AG04450 (cell line): ENCODE measurements around the gene ENO2. TPM values are rescaled to one million over a fixed set of nuclear protein-coding genes. Genes with fewer than 3 reads are reported as not detected.

Source experiments
- CTCF ChIA-PET: fragments of 300-600, 350-600 bp; formaldehyde crosslinking; extraction: SDS; loops from one replicate; lab custom pipeline; 2022; ENCODE audit warnings: antibody characterized with exemption, inconsistent platforms; lab: Charles Lee
- POLR2A ChIA-PET: fragments of 350-600 bp; formaldehyde crosslinking; extraction: SDS; loops from one replicate; lab custom pipeline; 2021; ENCODE audit warnings: antibody characterized with exemption, inconsistent platforms; lab: Yijun Ruan, JAX
- DNase-seq: peaks from one replicate; pipeline ENCODE4 v3.0.0-alpha.2; 2011; ENCODE audit warnings: low read depth, low spot score
- H3K27ac ChIP-seq: one replicate; pipeline ENCODE4 v1.5.1; 2012; ENCODE audit warnings: low read depth, low read length, control low read depth
- H3K27me3 ChIP-seq: one replicate; pipeline ENCODE4 v1.6.0; 2012; ENCODE audit warnings: low read length; ENCODE audit not compliant: control insufficient read depth, insufficient read depth
- H3K4me3 ChIP-seq: 2 replicates; pipeline ENCODE4 v1.5.1; 2011; ENCODE audit warnings: mild to moderate bottlenecking, low read depth, low read length, control low read depth
- H3K9me3 ChIP-seq: 2 replicates; pipeline ENCODE4 v1.5.1; 2012; ENCODE audit warnings: low read length; ENCODE audit not compliant: control insufficient read depth, insufficient read depth
- polyA plus RNA-seq: library from polyadenylated mRNA; depleted of rRNA; stranded (reverse); fragments of >200 nt; gene quantifications from 2 replicates; pipeline ENCODE4 v1.2.3, GENCODE V29; 2011
- TF ChIP-seq, protein P1 (sequence below): IDR thresholded peaks from 2 replicates; pipeline ENCODE4 v1.5.1; 2011; ENCODE audit warnings: low read depth, low read length, control low read depth, inconsistent platforms

The ENO2 gene
- polyA plus RNA-seq, 1 experiment, result 25.4 TPM

GRCh38 chr12:6894321-6894720 is 20.1 kb upstream of the ENO2 start:
- CTCF ChIA-PET, result interaction anchor here (1.3 to 1.4 kb wide), 2 partner anchors 22 to 30 kb away, joined by 5 to 6 read pairs; partner anchors contain the start of gene SPSB2
- POLR2A ChIA-PET, result no interaction called here
- H3K4me3 ChIP-seq, result no peak overlapping the region
- TF ChIP-seq, protein P1, sequence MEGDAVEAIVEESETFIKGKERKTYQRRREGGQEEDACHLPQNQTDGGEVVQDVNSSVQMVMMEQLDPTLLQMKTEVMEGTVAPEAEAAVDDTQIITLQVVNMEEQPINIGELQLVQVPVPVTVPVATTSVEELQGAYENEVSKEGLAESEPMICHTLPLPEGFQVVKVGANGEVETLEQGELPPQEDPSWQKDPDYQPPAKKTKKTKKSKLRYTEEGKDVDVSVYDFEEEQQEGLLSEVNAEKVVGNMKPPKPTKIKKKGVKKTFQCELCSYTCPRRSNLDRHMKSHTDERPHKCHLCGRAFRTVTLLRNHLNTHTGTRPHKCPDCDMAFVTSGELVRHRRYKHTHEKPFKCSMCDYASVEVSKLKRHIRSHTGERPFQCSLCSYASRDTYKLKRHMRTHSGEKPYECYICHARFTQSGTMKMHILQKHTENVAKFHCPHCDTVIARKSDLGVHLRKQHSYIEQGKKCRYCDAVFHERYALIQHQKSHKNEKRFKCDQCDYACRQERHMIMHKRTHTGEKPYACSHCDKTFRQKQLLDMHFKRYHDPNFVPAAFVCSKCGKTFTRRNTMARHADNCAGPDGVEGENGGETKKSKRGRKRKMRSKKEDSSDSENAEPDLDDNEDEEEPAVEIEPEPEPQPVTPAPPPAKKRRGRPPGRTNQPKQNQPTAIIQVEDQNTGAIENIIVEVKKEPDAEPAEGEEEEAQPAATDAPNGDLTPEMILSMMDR, result no peak
- H3K9me3 ChIP-seq, result no peaks in the 10 kb centered on the region; the same call in 1 of the 2 replicates
- no peaks in the 10 kb centered on the region for H3K27me3 ChIP-seq
- no peak overlapping the region for H3K27ac ChIP-seq
- DNase-seq, result no peak

GRCh38 chr12:6896846-6897435 is 17.4 kb upstream of the ENO2 start:
- POLR2A ChIA-PET, result interaction anchor here (1.3 kb wide), 1 partner anchor 30 kb away, joined by 4 read pairs; the partner anchor contains the start of gene TPI1
- no peak overlapping the region for H3K4me3 ChIP-seq
- H3K9me3 ChIP-seq, result no peaks in the 10 kb centered on the region; the same call in 1 of the 2 replicates
- TF ChIP-seq, protein P1, result no peak
- DNase-seq, result no peak
- CTCF ChIA-PET, result interaction anchor here (1.4 kb wide), 1 partner anchor 27 kb away, joined by 3 read pairs; no protein-coding TSS in a partner anchor
- H3K27ac ChIP-seq, result no peak overlapping the region
- H3K27me3 ChIP-seq, result no peaks in the 10 kb centered on the region

GRCh38 chr12:6899427-6899826 is 15.0 kb upstream of the ENO2 start:
- POLR2A ChIA-PET, result no interaction called here
- TF ChIP-seq, protein P1, result no peak

GRCh38 chr12:6899837-6900519 is 14.4 kb upstream of the ENO2 start:
- Histone ChIP-seq H3K27ac (no peak overlapping the region), H3K9me3 (no peaks in the 10 kb centered on the region), H3K4me3 (no peak overlapping the region), H3K27me3 (no peaks in the 10 kb centered on the region)
- ChIA-PET CTCF (interaction anchor here (1.3 to 1.6 kb wide), 2 partner anchors 9 to 27 kb away, joined by 5 to 8 read pairs; partner anchors contain the start of gene SPSB2), POLR2A (no interaction called here)
- TF ChIP-seq, protein P1, result no peak
- DNase-seq, result no peak

More at GRCh38 chr12:6899427-6899826, 15.0 kb upstream of the ENO2 start:
- DNase-seq, result no peak
- Histone ChIP-seq H3K9me3 (no peaks in the 10 kb centered on the region), H3K4me3 (no peak overlapping the region), H3K27me3 (no peaks in the 10 kb centered on the region), H3K27ac (no peak overlapping the region)
- CTCF ChIA-PET, result interaction anchor here (1.3 to 1.6 kb wide), 2 partner anchors 8 to 27 kb away, joined by 5 to 8 read pairs; partner anchors contain the start of gene SPSB2
